GM13976 (cell line): Measurements from ENCODE around the gene KRT36.

Source experiments
- DNase-seq: peaks from one replicate; pipeline ENCODE4 v3.0.0; 2012; ENCODE audit warnings: low spot score
- in situ Hi-C: fragments of 300-500 bp; cut with MboI; formaldehyde crosslinking; loops from one replicate; pipeline ENCODE4 v1.12.0; 2022; ENCODE audit warnings: low sequenced_read_pairs, mixed read lengths, inconsistent platforms; ENCODE audit not compliant: unreplicated experiment
- TF ChIP-seq, protein P1 (sequence below): IDR thresholded peaks from 2 replicates; pipeline ENCODE4 v1.5.1; 2012; ENCODE audit warnings: borderline replicate concordance, mild to moderate bottlenecking; ENCODE audit not compliant: insufficient read depth; ENCODE audit errors: extremely low read depth, missing control alignments, control extremely low read depth

Gene KRT36

DNA sequence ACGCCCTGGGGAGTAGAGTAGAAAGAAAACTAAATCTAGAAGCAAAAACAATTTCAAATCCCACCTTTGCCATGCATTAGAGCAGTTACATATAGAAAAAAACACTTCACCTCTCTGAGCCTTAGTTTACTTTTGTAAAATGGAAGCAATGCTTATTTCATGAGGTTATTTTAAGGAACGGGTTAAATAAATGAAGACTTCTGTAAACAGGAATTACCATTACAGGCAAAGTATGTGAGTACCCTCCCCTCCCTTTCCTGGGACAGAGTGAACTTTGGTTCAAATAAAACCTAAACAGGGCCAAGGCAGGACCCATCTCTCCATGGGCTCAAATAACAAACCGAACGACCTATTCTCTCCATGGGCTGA lies 33.5 kb upstream of the KRT36 start:
- in situ Hi-C loops: no loop called here
- no peak for DNase-seq
- TF ChIP-seq, protein P1, sequence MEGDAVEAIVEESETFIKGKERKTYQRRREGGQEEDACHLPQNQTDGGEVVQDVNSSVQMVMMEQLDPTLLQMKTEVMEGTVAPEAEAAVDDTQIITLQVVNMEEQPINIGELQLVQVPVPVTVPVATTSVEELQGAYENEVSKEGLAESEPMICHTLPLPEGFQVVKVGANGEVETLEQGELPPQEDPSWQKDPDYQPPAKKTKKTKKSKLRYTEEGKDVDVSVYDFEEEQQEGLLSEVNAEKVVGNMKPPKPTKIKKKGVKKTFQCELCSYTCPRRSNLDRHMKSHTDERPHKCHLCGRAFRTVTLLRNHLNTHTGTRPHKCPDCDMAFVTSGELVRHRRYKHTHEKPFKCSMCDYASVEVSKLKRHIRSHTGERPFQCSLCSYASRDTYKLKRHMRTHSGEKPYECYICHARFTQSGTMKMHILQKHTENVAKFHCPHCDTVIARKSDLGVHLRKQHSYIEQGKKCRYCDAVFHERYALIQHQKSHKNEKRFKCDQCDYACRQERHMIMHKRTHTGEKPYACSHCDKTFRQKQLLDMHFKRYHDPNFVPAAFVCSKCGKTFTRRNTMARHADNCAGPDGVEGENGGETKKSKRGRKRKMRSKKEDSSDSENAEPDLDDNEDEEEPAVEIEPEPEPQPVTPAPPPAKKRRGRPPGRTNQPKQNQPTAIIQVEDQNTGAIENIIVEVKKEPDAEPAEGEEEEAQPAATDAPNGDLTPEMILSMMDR: no peak

DNA sequence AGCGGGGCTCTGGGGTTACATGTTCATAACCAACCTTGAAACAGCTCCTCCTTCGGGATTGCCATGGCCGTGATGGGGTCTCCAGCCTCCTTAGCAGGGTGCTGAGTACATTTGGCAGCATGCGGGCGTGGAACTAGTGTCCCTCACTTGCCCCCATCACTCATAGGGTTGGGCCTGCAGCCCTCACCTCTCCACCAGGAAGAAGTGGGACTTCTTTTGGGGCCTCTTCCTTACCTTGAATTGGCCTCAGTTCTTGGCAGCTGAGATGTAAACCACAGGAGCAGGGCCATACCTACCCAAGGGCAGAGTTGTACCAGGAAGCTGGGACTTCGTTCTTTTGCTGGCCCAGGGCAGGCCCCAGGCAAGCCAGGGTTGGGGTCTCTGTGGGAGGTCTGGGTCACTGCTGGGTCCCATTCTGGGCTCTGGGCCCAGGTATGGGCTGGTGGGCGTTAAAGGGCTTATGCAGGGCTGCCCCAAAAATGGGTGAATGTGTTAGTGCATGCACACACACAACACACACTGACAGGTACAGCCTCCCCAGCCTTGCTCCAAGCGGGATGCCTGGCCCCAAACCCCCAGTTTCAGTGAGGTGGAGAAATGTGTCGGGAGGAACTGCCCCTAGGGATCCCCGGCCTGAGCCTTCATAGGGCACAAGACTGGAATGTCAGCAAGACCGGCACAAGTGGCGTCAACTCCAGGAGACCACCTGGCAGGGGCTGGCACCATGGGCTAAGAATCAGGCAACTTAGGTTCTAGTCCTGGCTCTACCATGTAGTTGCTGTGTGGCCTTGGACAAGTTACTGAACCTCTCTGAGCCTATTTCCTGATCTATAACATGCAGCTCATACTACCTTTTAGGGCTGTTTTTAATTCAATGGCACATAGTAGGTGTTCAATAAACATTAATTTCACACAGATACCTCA lies 32.9 kb upstream of the KRT36 start:
- TF ChIP-seq, protein P1: no peak
- DNase-seq: no peak
- in situ Hi-C loops: no loop called here

DNA sequence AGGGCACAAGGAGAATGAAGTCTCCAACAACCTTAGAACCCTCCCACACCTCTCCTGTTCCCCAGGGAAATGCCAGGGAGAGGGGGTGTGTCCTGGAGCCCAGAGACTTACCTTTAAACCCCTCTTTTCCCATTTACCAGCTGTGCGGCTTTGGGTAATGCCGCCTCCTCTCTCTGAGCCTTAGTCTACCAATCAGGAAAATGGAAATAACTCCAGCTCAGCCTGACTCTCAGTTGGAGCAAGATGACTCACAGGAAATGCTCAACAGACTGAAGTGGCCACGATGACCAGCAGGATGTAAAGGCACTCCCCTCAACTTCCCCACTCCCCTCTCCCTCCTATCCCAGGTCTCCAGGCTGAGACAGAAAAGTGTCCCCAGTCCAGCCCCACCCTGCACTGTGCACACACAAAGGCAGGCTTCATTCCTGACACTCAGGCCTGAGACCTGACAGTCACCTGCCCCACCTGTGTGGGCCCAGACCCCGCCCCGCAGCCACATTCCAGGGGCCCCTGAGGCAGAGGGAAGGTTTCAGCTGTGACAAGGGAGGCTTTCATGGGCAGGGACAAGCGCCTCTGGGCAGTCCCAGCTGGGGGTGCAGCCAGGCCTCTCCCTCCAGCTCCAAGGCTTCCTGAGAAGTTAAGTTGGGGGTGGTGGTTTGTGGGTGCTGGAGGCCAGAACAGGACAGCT lies 32.0 kb upstream of the KRT36 start:
- TF ChIP-seq, protein P1: no peak
- in situ Hi-C loops: no loop called here
- DNase-seq: no peak

DNA sequence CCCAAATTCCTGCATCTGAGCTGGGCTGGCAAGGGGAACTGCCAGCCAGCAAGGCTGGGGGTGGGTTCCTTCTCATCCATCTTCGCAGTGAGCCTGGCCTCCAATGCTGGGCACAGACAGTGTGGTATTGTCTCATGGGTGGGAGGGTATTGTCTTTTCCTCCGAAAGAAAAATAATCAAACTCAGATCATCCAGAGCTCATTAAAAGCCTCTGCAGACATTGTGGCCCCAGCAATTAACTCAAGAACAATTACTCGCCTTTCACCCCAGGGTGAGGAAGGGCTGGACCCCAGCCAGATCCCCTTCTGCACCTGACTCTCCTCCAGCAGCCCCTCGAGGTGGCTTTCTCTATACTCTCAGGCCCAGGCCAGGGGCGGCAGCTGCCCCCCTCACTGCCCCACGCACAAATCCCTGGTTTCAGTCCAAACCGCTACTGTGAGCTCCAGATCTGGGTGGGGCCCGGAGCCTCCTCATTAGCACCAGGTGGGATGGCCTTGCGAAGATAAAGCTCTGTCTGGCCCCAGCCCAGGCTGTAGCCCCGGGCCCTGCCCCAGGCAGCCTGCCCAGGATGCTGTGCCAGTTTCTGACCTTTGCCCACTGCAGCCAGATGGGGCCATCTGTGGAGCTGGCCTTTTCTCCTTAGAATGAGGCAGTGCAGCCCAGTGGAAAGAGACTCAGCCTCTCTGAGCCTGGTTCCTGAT lies 31.3 kb upstream of the KRT36 start:
- TF ChIP-seq, protein P1: no peak
- DNase-seq: no peak
- in situ Hi-C loops: no loop called here

DNA sequence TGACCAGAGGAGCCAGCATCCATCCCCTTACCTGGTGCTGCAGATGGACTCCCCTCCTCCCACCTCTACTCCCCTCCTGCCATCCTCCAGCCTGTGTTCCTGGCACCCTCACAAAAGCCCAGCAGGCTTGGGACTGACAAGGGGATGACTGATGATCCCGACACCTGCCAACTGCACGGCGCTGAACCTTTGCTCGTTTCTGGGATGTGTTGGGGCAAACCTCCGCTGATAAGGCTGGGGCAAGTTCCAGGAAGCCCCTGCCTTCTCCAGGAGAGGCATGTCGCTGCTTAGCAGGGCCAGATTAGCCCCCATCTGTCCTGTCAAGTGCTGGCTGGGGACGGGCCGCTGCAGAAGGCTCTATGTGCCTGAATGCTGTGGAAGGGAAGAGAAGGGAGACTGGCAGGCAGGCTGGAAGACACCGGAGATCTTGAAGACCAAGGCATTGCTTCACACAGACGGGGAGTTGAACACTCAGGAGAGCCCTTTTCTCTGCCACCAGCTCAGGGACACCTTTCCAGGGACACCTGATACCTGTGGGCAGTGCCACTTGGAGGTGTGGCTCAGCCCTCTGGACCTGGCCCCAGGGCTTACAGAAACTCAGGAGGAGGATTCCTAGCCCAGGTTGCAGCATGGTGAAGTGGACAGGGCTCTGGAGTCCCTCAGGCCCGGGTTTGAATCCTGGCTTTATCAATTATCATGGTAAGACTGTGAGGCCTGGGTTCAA lies 30.0 kb upstream of the KRT36 start:
- DNase-seq: no peak
- TF ChIP-seq, protein P1: no peak
- in situ Hi-C loops: no loop called here
